Measurements from ENCODE around the gene GMCL2.

DNA sequence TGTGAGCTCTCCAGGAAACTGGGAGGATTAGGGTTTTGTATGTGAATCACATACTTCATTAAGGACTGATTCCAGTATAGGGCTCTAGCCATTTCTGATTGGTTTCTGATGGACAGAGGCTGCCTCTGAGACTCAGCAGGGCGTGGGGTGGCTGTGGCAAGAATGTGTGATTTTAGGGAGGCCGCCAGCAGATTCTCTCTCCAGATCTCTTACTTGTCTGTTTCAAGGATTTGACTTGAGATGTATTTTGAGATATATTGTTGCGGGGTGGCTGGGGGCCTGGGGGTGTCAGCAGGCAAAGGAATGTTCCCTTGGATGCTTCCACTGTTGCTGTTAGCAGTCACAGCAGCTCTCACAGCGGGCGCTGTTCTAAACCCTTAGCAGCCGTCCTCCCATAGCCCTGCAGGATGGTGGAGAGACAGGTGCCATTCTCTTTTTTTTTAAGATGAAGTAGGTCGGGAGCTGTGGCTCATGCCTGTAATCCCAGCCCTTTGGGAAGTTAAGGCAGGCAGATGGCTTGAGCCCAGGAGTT, 9.2 kb upstream of the GMCL2 start:
- TF ChIP-seq, protein P1, sequence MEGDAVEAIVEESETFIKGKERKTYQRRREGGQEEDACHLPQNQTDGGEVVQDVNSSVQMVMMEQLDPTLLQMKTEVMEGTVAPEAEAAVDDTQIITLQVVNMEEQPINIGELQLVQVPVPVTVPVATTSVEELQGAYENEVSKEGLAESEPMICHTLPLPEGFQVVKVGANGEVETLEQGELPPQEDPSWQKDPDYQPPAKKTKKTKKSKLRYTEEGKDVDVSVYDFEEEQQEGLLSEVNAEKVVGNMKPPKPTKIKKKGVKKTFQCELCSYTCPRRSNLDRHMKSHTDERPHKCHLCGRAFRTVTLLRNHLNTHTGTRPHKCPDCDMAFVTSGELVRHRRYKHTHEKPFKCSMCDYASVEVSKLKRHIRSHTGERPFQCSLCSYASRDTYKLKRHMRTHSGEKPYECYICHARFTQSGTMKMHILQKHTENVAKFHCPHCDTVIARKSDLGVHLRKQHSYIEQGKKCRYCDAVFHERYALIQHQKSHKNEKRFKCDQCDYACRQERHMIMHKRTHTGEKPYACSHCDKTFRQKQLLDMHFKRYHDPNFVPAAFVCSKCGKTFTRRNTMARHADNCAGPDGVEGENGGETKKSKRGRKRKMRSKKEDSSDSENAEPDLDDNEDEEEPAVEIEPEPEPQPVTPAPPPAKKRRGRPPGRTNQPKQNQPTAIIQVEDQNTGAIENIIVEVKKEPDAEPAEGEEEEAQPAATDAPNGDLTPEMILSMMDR (IDR thresholded peaks at IDR 0.05; ENCODE audit: poor library complexity, severe bottlenecking): no peak
- no peak for TF ChIP-seq POLR2AphosphoS5 (IDR thresholded peaks at IDR 0.05)
- TF ChIP-seq EP300 (conservative IDR thresholded peaks at IDR 0.05; ENCODE audit: poor library complexity, severe bottlenecking): no peak
- no peak for TF ChIP-seq EZH2 (IDR thresholded peaks at IDR 0.05; ENCODE audit: borderline replicate concordance, insufficient read depth, low read length, poor library complexity, severe bottlenecking)
